Measurements from ENCODE around the gene TSHR.

TSHR gene

GRCh38 chr14:81172881-81173280 is 217.5 kb downstream of the TSHR start:
- H3F3A ChIP-seq (ENCODE audit: control insufficient read depth, insufficient read depth), result peaks cover 21% of the 10 kb centered on the region
- peak overlapping the region; percentile 78 for H3K27ac ChIP-seq (ENCODE audit: low read depth, low read length)
- TF ChIP-seq EZH2phosphoT487 (IDR thresholded peaks at IDR 0.05; ENCODE audit: borderline replicate concordance, low read length) (no peak), CTCF (IDR thresholded peaks at IDR 0.05; ENCODE audit: low read depth, low read length, poor library complexity, severe bottlenecking) (no peak)
- H3K4me1 ChIP-seq (ENCODE audit: control insufficient read depth, low read length), result peaks cover 85% of the 10 kb centered on the region
- no peaks in the 10 kb centered on the region for H3K9me2 ChIP-seq (replicated peaks; ENCODE audit: control insufficient read depth, low read length)
- peaks cover 8% of the 10 kb centered on the region; the same call in 1 of the 2 replicates for H3K36me3 ChIP-seq (ENCODE audit: control insufficient read depth, low read length)
- H3K4me2 ChIP-seq (ENCODE audit: low read length), result peak overlapping the region; percentile 80
- no peaks in the 10 kb centered on the region for H4K20me1 ChIP-seq (ENCODE audit: control insufficient read depth, insufficient read depth, low read depth, low read length)
- H3K4me3 ChIP-seq (ENCODE audit: low read length), result peak overlapping the region; percentile 61
- no peaks in the 10 kb centered on the region for H3K27me3 ChIP-seq (ENCODE audit: control insufficient read depth, low read length)
- H3K9me3 ChIP-seq (ENCODE audit: control insufficient read depth, insufficient read depth, low read length), result no peaks in the 10 kb centered on the region
- H3K79me2 ChIP-seq (ENCODE audit: control insufficient read depth, low read length), result peaks cover 8% of the 10 kb centered on the region; the same call in 1 of the 2 replicates

GRCh38 chr14:81176241-81176640 is 220.8 kb downstream of the TSHR start:
- no peaks in the 10 kb centered on the region for H3K9me2 ChIP-seq (replicated peaks; ENCODE audit: control insufficient read depth, low read length)
- peak overlapping the region; percentile 60 for H3K4me2 ChIP-seq (ENCODE audit: low read length)
- peaks cover 92% of the 10 kb centered on the region for H3K4me1 ChIP-seq (ENCODE audit: control insufficient read depth, low read length)
- peaks cover 19% of the 10 kb centered on the region for H3K36me3 ChIP-seq (ENCODE audit: control insufficient read depth, low read length)
- H3K27ac ChIP-seq (ENCODE audit: low read depth, low read length), result peak overlapping the region; percentile 63
- H3K4me3 ChIP-seq (ENCODE audit: low read length), result peak overlapping the region; percentile 49
- H3K9me3 ChIP-seq (ENCODE audit: control insufficient read depth, insufficient read depth, low read length), result no peaks in the 10 kb centered on the region
- H3F3A ChIP-seq (ENCODE audit: control insufficient read depth, insufficient read depth), result peaks cover 30% of the 10 kb centered on the region
- TF ChIP-seq CTCF (IDR thresholded peaks at IDR 0.05; ENCODE audit: low read depth, low read length, poor library complexity, severe bottlenecking), result no peak
- no peak for TF ChIP-seq EZH2phosphoT487 (IDR thresholded peaks at IDR 0.05; ENCODE audit: borderline replicate concordance, low read length)
- H4K20me1 ChIP-seq (ENCODE audit: control insufficient read depth, insufficient read depth, low read depth, low read length), result no peaks in the 10 kb centered on the region
- no peaks in the 10 kb centered on the region for H3K27me3 ChIP-seq (ENCODE audit: control insufficient read depth, low read length)
- peaks cover 8% of the 10 kb centered on the region; the same call in 1 of the 2 replicates for H3K79me2 ChIP-seq (ENCODE audit: control insufficient read depth, low read length)

- Histone ChIP-seq H3K36me3 (ENCODE audit: control insufficient read depth, low read length) (peaks cover 28% of the 10 kb centered on the region), H3K27ac (ENCODE audit: low read depth, low read length) (peak overlapping the region; percentile 63), H3K79me2 (ENCODE audit: control insufficient read depth, low read length) (peaks cover 10% of the 10 kb centered on the region; the same call in 1 of the 2 replicates), H3K4me2 (ENCODE audit: low read length) (peak overlapping the region; percentile 60), H3K4me1 (ENCODE audit: control insufficient read depth, low read length) (peaks cover 82% of the 10 kb centered on the region), H3K9me3 (ENCODE audit: control insufficient read depth, insufficient read depth, low read length) (no peaks in the 10 kb centered on the region), H3K4me3 (ENCODE audit: low read length) (peak overlapping the region; percentile 49), H3K27me3 (ENCODE audit: control insufficient read depth, low read length) (no peaks in the 10 kb centered on the region), H3K9me2 (replicated peaks; ENCODE audit: control insufficient read depth, low read length) (no peaks in the 10 kb centered on the region), H3F3A (ENCODE audit: control insufficient read depth, insufficient read depth) (peaks cover 26% of the 10 kb centered on the region), H4K20me1 (ENCODE audit: control insufficient read depth, insufficient read depth, low read depth, low read length) (no peaks in the 10 kb centered on the region)
- TF ChIP-seq CTCF (IDR thresholded peaks at IDR 0.05; ENCODE audit: low read depth, low read length, poor library complexity, severe bottlenecking) (no peak), EZH2phosphoT487 (IDR thresholded peaks at IDR 0.05; ENCODE audit: borderline replicate concordance, low read length) (no peak)
These were observed 221.8 kb downstream of the TSHR start for GRCh38 chr14:81177225-81177624.

Data from DOHH2 (cell line).